Ovary (tissue), 3 donors: ENCODE measurements around the gene DHX9.

Experiments used
- POLR2A ChIP-seq: fragments of 450-650 bp; IDR thresholded peaks from one replicate; pipeline ENCODE4 v1.6.1; 2017; ENCODE audit warnings: antibody characterized with exemption, mild to moderate bottlenecking, moderate library complexity
- TF ChIP-seq, protein P1 (sequence below), 3 donors: fragments of 450-650 bp in 2 of 3; fragments of 200-600 bp in 1 of 3; IDR thresholded peaks; one replicate each; pipeline versions ENCODE4 v1.5.1 to v1.8.0; 2016 to 2022; ENCODE audit warnings: antibody characterized with exemption in 3 of 3, mild to moderate bottlenecking in 1 of 3
- donor health status: DM: no; HTN: no; CAD: no.

DNA sequence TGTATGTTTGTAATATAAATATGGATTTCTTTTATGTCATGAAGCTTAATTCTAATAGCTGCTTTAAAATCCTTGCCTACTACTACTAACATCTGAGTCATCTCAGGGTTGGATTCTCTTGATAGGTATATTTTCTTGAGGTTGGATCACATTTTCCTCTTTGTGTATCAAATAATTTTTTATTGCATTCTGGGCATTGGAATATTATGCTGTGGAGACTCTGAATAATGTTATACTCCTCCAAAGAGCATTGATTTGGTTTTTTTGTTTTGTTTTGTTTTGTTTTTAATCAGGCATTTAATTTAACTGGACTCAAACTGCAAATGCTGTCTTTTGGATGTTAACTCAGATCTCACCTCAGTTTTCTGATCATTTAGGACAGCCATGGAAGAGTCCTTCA lies 8.0 kb downstream of the DHX9 start:
- TF ChIP-seq, protein P1, sequence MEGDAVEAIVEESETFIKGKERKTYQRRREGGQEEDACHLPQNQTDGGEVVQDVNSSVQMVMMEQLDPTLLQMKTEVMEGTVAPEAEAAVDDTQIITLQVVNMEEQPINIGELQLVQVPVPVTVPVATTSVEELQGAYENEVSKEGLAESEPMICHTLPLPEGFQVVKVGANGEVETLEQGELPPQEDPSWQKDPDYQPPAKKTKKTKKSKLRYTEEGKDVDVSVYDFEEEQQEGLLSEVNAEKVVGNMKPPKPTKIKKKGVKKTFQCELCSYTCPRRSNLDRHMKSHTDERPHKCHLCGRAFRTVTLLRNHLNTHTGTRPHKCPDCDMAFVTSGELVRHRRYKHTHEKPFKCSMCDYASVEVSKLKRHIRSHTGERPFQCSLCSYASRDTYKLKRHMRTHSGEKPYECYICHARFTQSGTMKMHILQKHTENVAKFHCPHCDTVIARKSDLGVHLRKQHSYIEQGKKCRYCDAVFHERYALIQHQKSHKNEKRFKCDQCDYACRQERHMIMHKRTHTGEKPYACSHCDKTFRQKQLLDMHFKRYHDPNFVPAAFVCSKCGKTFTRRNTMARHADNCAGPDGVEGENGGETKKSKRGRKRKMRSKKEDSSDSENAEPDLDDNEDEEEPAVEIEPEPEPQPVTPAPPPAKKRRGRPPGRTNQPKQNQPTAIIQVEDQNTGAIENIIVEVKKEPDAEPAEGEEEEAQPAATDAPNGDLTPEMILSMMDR (IDR thresholded peaks at IDR 0.05), result no peak
- no peak for TF ChIP-seq POLR2A
